NCI-H82 (cell line): ENCODE data around the gene CDKAL1.
A peak's percentile ranks its signal among the peaks of the same experiment; 100 is the strongest.
"Not testable (repeated sequence)": the region's sequence is repeated elsewhere in the genome, so short reads cannot be mapped to it uniquely, and the experiment has no call there.

Experiments
- DNase-seq: peaks from one replicate; lab custom pipeline; 2025; lab: John Stamatoyannopoulos, UW

CDKAL1 gene

DNA sequence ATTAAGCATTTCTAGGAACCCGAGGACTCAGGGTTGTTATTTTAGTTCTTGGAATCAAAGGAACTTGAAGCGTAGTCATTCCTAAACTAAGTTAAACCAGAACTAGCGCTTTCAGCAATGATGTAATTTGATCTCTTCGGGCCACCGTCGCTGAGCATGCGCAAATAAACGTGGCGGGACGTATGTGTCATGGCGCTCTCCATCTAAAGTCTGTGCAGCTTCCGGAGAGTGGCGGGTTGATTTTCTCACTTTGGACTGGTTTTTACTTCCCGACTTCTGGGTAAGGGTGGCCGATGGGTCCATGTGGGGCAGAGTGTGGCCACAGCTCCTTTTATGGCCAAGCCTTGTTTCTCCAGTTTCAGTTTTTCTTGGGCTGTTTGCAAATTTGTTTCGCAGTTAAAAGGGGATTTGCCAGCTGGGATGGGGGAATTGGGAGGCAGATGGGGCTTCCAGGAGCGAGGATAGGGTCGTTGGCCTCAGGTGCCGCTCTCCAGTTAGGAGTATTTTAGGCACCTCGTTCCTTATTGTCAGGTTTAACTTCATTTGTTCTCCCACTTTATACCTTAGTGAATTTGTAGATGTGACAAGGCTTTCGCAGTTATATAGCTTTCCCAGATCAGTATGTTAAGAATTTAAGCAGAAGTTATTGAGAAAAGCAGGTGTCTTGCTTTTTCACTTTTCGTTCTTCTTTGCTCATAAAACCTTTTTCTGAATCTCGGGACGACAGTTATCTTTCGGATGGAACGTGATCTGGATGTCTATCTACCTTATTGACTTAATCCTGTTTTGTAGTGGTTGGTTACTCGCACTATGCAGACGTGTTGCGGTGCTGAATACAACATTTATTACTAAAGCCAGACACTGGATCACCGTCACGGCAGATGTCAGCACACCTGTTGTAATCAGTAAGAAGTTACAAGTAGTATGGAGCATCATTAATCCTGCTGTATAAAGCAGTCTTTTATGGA lies at the start of gene CDKAL1:
Gene CDKAL1, plus strand, starts transcription at position 163 of the 968 bp plus-strand sequence. CDS start 11,894 bp downstream, outside the sequence.
- peak; percentile 97 for DNase-seq

DNA sequence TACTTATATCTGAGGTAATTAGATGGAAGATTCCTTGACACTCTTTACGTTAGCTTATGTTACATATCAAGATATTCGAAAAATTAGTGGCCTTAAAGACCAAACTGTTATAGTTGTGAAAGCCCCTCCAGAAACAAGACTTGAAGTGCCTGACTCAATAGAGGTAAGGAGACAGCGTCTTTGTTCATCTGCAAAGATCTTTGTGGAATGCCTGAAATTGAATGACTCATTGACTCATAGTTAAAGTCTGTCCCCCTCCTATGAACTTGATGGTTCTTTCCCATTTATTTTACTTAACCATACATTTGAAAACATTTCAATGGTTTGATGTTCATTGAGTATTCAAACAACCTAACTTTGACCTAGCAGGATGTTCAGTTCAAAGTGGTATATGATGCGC lies 47.6 kb upstream of the CDKAL1 start:
- DNase-seq, result no peak

DNA sequence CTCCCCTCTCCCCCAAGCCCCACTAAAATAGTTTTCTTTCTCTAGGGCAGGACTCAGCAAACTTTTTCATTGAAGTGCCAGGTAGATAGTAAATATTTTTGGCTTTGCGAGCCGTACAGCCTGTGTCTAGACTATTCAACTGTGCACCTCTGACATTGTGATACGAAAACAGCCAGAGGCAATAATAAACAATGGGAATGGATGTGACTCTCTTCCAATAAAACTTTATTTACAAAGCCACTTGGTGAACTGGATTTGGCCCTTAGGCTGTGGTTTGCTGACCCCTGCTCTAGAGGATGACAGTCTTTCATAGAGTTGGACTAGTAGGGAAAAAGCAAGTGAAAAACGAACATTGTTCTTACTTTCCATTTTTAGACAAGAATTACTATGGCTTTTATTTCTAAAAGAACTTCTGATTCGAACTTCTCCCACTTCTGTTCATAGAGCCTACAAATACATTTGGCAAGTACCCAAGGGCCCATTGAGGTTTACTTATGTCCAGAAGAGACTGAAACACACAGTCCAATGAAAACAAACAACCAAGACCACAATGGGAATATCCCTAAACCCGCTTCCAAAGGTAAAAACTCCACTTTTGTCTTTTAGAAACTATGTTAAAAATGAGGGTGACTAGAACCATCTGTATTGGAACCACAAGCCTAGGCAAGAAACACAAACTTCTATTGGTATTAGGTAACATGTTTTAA lies 46.4 kb upstream of the CDKAL1 start:
- DNase-seq, result no peak

DNA sequence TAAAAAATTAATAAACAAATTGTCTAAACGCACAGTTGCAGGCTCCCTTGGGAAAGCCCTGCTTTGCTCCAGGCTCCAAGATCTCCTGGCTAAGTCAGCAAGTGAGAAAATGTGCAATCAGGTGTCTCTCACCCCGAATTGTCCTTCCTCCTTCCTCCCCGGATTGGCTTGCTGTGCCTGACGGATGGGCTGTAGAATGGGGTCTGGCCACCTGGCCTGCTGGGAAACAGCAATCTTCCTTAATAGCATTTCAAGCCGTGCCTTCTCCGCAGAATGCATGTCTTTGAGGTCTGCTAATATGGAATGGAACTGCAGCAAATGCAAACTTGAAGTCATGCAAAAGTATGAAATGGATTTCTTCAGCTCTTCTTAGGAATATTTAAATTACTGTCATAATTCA lies 43.7 kb upstream of the CDKAL1 start:
- DNase-seq, result no peak

DNA sequence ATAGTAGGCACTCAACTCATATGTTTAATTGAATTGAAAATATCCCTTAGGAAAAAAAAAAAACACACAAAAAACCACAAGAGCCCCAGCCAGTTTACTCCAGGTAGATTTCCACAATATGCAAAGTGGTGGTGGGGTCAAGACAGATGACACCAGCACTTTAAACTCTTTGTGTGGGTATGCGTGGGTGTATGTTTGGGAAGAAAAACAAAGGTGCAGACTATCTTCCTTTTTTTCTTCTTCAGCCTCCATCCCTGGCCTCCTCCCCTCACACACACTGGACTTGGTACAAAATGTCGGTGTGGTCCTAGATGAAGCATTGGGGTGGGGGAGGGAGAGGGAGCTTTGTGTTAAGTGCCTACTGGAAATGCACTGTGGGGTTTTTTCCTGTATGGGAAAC lies 42.2 kb upstream of the CDKAL1 start:
- DNase-seq, result no peak

DNA sequence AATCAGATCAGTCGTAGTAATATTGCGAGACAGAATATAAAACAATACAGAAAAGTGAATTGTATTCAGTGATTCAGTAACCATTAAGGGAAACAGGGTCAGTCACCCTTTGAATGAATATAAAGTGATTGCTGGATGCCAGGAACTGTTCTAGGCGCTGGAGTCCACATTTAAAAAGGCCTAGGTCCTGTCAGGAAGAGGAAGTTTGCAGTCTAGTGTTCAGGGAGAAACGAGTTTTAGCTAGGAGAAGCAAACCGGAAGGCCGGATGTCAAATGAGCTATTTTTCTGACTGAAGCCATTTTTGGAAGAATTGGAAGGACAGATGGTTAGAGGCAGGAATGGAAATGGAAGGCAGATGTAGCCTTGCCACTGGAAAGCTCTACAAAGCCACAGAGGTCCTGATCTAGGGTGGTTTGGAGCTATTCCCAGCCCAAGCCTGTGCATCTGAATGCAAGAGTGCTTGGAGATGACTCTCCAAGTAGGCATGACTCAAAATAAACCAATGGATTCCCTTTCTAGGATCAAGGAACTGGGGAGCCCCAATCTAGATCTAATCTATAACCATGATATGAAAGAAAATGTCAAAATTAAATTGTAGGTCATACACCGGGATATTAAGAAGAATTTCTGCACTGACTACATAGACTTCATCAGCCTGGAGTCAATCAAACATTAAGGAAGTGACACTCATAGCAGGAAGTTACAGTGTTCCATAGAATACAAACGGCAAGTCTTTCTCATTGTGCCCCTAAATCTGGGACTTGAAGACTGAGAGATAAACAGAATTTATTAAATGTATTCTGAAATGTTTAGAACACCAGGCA lies 36.8 kb upstream of the CDKAL1 start:
- no peak for DNase-seq

DNA sequence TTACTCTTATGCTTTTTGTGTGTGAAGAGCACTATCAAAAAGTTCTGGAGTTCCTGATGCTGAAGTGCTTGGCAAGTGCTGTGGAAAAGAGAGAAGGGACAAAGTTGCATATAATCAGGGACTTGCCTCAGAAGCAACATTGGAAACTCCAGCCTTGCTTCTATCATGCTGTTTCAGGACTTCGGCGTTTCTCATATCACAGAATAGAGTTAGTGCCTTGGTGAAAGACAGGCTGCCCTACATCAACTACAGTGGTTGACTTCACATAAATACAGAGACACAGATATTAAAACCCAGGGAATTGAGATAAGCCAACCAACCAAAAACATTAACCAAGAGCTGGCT lies 36.2 kb upstream of the CDKAL1 start:
- no peak for DNase-seq

DNA sequence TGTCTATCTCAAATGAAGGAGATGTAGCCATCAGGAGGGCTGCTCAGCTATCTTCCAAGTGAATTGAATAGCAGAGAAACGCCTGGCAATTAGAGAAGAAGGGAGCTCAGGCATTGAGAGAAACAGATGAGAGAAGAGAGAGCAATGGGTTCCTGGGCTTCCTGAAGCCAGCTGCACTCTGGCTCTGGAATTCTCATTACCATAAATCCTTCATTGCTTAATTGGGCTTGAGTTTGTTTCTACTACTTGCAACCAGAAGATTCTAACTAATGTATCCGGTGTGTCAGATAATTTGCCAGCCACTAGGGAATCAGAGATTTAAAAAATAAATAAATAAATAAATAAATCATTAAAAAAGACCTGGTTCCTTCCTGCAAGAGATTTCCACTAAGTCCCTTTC lies 25.0 kb upstream of the CDKAL1 start:
- no peak for DNase-seq

DNA sequence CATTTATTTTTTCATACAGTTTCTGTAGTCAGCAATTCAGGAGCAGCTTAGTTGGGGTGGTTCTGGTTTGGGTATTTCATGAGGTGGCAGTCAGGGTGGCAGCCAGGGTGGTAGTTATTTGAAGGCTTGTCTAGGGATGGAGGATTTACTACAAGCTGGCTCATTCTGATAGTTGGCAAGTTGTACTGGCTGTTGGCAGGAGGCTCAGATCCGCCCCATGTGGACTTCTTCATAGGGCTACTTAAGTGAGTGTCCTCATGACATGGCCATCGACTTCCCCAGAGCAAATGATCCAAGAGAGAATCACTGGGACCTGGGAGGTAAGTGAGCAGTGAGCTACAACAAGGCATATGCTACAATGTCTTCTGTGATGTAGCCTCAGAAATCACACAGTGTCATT lies 22.4 kb upstream of the CDKAL1 start:
- DNase-seq, result no peak

DNA sequence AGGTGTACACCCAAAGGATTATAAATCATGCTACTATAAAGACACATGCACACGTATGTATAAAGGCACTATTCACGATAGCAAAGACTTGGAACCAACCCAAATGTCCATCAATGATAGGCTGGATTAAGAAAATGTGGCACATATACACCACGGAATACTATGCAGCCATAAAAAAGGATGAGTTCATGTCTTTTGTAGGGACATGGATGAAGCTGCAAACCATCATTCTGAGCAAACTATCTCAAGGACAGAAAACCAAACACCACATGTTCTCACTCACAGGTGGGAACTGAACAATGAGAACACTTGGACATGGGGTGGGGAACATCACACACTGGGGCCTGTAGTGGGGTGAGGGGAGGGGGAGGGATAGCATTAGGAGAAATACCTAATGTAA lies 9.0 kb upstream of the CDKAL1 start:
- DNase-seq, result not testable (repeated sequence)

DNA sequence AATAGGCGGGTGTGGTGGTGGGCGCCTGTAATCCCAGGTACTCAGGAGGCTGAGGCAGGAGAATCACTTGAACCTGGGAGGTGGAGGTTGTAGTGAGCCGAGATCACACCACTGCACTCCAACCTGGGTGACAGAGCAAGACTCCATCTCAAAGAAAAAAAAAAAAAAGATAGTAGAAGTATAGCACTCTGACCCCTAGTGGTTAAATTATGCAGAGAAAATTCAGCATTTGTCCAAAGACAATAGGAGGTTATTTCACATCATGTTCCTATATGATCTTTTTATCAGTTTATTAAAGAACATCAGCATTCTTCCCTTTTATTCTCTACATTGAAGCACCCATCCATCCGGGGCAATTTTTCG lies 5.2 kb upstream of the CDKAL1 start:
- DNase-seq, result peak; percentile 91

DNA sequence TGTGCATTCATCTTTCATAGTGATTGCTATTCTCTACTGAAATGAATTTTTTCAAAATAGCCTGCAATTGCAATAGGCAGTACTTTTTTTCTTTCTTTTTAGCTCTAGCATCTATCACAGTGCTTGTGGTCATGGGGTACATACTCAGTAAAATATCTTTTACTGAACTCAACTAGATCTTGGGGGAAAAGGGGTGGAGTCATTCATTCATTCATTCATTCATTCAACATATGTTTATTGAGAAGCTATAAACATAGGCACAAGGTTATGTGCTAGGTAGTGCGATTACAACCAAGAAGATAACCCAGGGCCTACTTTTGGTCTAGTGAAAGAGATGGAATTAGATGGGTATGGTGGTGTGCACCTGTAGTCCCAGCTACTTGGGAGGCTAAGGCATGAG lies 1.4 kb upstream of the CDKAL1 start:
- no peak for DNase-seq

DNA sequence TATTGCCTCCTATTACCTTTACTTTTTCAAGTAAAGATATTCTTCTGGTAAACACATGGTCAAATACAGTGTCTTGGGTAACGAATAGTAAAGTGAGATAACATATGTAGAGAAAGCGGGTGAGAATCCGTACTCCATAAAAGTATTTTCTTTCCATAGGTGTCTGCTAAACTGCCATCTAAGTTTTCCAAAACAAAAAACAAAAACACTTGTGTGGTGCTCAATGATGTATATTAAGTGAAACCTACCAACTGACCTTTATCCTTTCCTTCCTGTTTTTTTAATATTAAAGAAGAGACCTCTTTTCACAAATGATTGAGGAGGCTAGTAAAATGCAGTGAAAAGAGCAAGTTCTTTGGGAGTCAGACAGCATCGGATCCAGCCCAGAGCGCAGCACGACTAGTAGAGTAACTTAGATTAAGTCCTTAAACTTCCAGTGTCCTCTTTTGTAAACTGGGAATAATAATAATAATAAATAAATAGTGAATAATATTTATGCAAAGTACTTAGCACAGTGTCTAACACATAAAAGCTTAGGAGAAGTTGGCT lies 437 bp upstream of the CDKAL1 start:
- no peak for DNase-seq

DNA sequence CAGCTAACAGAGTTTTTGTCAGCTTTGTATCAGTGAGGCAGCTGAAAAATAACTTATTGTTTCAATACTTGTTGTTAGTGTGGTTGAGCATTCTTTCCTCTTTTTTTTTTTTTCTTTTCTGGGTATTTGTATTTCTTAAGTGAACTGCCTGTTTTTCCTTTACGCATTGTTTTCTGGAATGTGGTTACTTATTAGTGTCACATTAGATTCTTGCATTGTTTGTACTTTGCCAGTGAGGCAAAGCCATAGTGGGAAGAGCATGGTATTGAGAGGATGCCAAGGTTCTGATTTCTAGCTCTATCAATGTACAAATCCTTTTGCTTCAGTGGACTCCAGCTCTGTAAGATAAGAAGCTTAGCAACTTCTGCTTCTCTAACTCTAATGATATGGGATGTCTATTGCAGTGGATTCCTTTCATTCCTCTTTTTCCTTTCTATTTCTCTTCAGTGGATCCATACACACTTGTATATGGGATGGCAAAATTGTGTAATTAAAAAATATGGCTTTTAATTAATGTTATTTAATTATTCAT lies 3.9 kb downstream of the CDKAL1 start:
- peak; percentile 41 for DNase-seq

DNA sequence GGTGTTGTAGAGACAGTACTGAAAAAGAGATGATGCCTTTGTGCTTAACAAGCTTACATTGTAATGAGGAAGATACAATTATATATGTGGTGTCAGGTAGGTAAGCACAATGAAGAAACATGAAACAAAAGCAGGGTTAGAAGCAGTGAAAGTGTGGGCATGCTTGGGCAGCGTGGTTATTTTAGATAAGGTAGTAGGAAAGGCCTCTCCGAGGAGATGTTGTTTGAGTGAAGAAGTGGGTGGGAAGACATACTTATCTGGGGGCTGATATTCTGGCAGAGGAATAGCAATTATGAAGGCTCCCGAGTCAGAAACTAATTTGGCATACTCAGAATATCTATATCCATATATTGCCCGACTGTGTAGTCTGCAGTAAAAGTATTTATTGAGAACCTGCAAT lies 4.7 kb downstream of the CDKAL1 start:
- no peak for DNase-seq

DNA sequence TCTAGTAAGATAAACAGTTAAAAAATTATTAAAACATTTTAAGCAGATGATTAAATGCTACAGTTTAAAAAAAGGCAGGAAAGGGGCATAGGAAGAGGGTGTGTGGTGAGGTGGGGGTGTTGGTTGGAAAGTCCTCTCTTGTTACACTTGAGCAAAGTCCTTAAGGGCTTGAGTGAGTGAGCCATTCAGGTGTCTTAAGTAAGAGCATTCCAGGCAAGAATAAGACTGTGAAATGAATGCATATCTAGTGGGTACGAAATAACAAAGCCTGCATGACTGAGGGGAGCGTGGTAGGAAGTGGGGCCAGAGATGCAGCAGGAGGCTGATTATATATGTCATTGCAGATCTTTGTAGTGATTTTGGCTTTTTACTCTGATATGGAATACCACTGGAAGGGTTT lies 5.1 kb downstream of the CDKAL1 start:
- no peak for DNase-seq

DNA sequence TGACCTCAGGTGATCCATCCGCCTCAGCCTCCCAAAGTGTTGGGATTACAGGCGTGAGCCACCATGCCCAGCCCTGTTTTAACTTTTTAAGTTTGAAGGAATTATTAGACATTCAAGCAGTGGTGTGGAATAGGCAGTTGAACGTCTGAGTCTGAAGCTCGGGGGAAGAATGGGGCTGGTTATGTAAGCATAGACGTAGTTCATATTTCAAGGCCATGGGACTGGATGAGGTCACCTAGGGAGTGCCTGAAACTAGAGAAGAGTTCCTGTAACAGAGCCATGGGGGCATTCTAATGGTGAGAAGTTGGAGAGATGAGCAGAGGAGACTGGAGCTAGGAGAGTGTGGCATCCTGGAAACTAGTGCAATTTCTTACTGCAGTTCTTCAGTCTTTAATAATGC lies 6.4 kb downstream of the CDKAL1 start:
- no peak for DNase-seq

DNA sequence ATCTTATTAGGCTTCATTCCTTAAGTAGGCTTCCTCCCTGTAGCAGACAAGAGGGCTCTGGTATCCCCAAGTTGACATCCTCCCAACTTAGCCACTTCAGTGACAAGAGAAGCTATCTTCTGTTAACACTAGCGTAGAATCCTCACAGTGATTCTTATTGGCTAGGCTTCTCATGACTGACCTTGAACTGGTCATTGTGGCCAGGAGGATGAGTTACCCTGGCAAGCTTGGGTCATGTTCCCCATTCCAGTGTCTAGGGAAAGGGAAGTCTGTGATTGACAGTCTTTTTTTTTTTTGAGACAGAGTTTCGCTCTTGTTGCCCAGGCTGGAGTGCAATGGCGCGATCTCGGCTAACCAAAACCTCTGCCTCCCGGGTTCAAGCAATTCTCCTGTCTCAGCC lies 7.1 kb downstream of the CDKAL1 start:
- DNase-seq, result no peak

DNA sequence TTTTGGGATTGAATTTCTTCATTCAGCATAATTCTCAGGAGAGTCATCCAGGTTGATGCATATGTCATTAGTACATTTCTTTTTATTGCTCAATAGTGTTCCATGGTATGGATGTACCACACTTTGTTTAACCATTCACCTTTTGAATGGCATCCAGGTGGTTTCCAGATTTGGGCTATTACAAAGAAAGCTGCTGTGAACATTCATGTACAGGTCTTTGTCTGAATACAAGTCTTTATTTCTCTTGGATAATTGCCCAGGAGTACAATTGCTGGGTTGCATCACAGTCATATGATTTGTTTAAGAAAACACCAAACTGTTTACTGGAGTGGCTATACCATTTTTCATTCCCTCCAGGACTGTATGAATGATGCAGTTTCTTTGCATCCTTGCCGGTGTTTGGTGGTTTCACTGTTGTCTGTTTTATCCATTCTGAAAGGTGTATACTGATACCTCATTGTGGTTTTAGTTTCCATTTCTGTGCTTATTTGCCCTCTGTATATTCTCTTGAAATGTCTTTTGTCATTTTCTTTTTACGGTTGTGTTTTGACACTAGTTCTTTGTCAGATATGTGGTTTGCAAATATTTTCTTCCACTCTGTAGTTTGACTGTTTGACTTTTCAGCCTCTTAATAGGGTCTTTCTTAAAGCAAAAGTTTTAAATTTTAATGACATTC lies 8.8 kb downstream of the CDKAL1 start:
- DNase-seq, result no peak

DNA sequence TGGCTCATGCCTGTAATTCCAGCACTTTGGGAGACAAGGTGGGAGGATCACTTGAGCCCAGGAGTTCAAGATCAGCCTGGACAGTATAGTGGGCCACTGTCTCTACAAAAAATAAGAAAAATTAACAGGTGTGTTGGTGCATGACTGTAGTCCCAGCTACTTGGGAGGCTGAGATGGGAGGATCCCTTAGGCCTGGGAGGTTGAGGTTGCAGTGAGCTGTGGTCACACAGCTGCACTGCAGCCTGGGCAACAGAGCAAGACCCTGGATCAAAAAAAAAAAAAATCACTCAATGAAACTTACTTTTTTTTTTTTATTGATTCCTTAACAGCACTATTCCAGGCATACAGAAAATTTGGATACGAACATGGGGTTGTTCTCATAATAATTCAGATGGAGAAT lies 14.0 kb downstream of the CDKAL1 start:
- no peak for DNase-seq

DNA sequence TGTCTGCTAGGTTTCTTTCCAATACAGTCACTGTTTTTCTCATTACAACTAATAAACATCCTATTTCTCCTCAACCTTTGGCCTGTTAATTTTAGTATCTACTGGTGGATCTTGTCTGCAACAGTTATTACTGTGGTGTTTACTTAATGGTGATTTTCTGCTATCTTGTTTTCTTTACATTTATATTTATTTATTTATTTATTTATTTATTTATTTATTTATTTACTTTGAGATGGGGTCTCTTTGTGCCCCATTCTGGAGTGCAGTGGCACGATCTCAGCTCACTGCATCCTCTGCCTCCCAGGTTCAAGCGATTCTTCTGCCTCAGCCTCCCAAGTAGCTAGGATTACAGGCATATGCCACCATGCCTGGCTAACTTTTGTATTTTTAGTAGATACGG lies 15.1 kb downstream of the CDKAL1 start:
- not testable (repeated sequence) for DNase-seq
